Cardiac septum (tissue), 1 donor: ENCODE data around the gene AGL. TPM values are rescaled to one million over a fixed set of nuclear protein-coding genes. Genes with fewer than 3 reads are reported as not detected.
A peak's percentile ranks its signal among the peaks of the same experiment; 100 is the strongest.
"Not testable (repeated sequence)": the region's sequence is repeated elsewhere in the genome, so short reads cannot be mapped to it uniquely, and the experiment has no call there.

Experiments used
- DNase-seq: peaks from one replicate; pipeline ENCODE4 v3.0.0-alpha.2; 2020; ENCODE audit warnings: low spot score
- intact Hi-C: fragments of 100-400 bp; cut with DNase I; formaldehyde crosslinking; loops from one replicate; pipeline ENCODE4 v1.14.0; 2022
- long read RNA-seq: library from polyadenylated mRNA; unstranded; transcript quantifications from one replicate; pipeline ENCODE4 v2.0.0, GENCODE V29; 2021
- total RNA-seq: library from RNA; stranded (reverse); fragmentation: NEBNext Ultra II Directional; extraction: Animal tissue kit (Norgen Biotek cat#: 25700); gene quantifications from one replicate; pipeline ENCODE4 v1.2.1, GENCODE V29; 2021
- donor health status: DM: no; HTN: no; CAD: no.

AGL gene
- total RNA-seq = 39.5 TPM
- long read RNA-seq, full-length matches to known transcripts = 10 of 36 reads
- long read RNA-seq, partial matches to known transcripts = 21 of 36 reads
- long read RNA-seq, other reads (novel, unspliced or antisense) = 5 of 36 reads

DNA sequence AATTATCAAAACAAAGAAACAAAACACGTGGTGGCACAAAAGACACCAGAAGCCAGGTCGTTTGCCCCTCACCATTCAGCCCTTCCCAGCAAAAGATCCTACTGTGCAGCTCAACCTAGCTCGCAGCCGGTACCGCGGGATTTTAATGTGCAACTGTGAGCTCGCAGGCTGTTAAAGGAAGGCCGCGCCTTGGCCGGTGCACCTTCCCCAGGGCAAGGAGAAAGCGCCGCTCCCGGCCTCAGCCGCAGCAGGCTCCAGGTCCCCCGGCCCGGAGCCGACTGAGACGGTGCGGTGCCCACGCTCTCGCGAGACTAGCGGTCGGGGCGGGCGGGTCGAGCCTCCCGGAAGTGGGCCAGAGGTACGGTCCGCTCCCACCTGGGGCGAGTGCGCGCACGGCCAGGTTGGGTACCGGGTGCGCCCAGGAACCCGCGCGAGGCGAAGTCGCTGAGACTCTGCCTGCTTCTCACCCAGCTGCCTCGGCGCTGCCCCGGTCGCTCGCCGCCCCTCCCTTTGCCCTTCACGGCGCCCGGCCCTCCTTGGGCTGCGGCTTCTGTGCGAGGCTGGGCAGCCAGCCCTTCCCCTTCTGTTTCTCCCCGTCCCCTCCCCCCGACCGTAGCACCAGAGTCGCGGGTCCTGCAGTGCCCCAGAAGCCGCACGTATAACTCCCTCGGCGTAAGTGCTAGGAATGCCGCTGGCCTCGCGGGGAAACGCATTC lies at the start of gene AGL:
Gene AGL, plus strand, starts transcription at position 618 of the 715 bp plus-strand sequence. CDS start 682 bp downstream, outside the sequence.
- DNase-seq = peak; percentile 93
- intact Hi-C loops = no loop called here

DNA sequence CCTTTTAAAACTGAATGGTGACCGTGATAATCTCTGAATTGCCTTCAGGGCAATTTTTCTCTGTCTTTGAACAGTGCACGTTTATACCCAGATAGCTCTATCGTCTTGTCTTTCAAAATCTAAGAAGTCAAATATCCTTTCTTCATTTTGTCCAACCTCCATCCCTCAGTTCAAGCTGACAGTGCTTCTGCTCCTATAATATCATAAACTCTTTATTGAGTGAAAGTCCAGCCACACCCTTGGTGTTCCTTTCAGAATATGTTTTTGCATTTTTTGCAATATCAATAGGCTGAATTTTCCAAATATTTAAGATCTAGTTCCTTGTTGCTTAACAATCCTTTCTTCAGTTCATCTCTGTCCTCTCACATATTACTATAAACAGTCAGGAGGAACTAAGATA lies 48.6 kb upstream of the AGL start:
- DNase-seq = no peak
- intact Hi-C loops = no loop called here

DNA sequence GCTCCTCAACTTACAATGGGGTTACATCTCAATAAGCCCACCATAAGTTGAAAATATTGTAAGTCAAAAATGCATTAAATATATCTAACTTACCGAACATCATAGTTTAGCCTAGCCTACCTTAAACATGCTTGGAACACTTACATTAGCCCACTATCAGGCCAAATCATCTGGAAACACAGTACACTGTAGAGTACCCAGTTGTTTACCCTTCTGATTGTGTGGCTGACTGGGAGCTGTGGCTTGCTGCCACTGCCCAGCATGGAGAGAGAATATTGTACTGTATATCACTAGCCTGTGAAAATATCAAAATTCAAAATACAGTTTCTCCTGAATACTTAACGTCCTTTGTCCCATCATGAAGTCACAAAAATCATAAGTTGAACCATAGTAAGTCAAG lies 43.3 kb upstream of the AGL start:
- intact Hi-C loops = no loop called here
- no peak for DNase-seq

DNA sequence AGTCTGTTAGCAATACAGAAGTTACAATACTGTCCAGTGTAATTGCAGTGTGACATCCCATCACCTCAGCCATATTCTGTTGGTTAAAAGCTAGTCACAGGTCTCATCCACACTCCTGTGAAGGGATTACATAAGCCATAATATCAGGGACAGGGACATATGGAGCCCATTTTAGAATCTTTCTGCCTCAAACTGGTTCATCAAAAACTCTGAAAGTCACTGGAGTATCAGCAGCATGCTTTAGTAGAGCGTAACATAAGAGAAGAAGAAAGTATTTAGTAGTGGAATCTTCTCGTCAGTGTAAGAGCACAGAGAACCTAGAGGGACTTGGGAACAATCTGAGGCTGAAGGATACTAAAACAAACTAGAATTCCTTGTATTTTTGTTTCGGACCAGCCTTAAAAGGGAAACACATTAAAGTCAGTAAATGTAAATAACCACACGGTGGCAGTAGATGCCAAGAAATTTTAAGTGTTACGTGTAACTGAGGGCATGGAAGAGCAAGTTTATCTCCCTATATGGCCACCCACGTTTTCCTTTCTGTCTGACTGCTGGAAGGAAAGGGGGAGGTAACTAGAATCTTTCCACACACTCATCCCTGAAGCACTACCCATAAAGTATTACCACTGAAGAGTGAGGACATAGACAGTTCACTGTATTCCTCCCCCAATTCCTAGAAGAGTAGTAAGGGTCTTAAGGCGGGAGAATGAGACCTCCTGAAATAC lies 41.6 kb upstream of the AGL start:
- intact Hi-C loops = loop anchor here (2.0 kb wide), 2 partner anchors 652 to 1058 kb away; no protein-coding TSS in a partner anchor
- DNase-seq = no peak

DNA sequence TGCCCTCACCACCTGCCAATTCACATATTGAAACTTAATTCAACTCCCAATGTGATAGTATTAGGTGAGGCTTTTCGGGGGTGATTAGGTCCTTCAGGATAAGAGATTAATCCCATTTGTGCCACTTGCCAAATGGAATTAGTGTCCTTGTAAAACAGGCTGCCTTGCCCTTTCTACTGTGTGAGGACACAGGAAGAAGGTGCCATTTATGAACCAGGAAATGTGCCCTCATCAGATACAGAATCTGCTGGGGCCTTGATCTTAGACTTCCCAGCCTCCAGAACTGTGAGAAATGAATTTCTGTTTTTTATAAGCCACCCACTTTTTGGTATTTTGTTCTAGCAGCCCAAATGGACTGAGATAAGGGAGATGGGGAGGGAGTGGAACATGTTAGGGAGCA lies 39.1 kb upstream of the AGL start:
- DNase-seq = no peak
- intact Hi-C loops = no loop called here

DNA sequence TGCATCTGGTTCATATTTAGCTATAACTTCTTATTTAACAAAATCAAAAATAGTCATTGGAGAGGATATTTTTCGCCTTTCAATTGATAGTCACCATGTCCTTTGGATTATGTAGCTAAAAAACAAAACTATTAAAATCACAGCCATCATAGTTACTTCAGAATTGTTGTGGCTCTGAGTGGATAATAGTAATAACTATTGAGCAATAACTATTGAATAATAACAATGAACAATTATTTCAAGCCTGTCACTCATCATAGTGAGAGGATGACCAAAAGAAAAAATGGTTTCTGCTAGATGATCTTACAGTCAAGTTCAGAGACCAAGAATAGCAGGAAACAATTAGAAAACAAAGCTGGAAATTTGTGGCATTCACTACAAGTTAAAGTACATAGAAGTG lies 38.4 kb upstream of the AGL start:
- intact Hi-C loops = no loop called here
- DNase-seq = no peak

DNA sequence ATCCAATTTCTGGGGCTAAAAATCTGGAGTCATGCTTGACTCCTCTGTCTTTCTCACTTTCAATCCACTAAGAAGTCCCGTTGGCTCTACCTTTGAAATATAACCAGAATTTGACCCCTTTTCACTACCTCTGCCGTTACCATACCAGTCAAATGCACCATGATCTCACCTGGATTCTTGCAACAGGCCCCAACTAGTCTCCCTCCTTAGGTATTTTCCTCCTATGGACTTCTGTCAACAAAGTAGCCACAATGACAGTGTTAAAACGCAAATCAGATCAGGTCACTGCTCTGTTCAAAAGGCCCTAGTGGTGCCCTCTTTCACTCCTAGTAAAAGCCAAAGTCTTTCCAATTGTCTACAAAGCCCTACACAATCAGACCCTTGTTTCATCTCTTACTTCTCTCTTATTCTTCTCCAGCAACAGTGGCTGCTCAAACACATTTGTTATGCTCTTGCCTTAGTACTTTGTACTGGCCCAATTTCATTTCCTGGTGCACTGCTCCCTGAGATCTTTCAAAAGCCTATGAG lies 35.7 kb upstream of the AGL start:
- intact Hi-C loops = no loop called here
- no peak for DNase-seq

DNA sequence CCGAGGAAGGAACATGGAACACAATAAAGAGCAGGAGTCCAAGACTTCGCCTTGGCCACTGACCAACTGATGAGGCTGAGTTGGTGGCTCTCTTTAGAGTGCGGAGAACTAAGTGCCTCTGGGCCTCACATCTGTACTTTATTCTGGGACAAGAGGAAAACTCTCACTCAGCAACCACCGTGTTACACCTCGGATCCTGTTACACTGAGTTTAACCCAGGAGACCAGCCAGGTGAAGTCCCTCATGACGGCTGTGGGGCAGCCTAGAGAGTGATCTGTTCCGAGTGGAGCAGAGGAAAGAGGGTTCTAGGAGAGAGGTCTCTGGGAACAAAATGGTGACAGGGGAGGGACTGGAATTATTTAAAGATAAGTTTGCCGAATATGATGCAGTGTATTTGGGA lies 33.5 kb upstream of the AGL start:
- DNase-seq = no peak
- intact Hi-C loops = no loop called here

DNA sequence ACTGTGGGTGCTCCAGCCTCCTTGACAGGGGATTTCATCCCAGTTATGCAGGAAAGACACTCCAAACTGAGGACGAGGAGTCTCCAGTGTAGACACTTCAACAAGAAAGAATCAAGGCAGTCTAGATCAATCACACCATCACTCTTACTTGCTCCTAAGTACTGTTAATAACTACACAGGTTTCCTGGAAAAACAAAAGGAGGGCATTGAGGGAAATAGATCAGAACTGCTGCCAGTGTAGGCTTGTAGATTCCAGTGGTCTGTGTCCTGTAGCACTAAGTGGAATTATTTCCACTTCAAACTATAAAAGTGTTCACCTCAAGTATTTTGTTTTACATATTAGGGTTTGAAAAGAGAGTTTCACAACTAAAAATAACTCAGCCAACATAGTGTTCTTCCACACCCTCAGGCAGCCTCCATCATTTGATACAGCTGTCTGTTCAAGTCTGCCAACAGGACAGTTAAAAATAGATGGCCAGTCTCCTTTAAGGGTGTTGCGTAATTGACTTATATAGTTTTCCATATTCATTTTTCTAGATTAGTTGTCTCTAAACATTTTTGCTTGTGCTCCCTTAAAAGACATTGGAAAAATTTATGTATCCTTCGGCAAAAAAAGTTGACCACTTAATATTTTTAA lies 32.0 kb upstream of the AGL start:
- intact Hi-C loops = no loop called here
- no peak for DNase-seq

DNA sequence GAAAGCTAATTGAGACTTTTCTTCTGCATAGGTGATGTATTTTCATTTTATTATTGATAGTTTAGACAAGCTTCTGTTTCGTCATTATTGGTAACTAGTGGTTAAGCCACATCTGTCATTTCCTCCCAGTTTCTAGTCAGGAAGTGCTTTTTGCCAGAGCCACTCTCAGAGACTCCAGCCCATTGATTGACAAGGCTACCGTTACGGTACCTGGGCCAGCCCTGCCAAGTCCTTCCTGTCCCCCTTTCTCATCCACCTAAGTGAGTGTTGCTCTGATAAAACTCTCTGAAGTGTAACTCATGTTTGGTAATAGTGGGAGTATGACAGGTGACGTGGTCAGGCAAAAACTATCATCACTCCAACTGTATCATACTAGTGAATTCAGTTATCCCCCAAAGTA lies 29.6 kb upstream of the AGL start:
- intact Hi-C loops = no loop called here
- no peak for DNase-seq

DNA sequence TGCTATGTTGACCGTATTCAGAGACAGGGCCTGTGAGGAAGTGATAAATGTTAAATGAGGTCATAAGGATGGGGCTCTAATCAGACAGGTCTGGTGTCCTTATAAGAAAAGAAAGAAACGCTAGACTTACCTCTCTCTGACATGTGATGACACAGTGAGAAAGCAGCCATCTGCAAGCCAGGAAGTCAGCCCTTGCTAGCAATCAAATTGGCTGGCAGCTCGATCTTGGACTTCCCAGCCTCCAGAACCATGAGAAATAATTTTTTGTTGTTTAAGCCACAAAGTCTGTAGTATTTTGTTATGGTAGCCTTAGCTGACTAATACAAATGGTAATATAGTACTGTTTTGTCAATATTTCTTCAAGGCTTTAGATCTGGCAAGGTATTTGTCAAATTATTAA lies 25.1 kb upstream of the AGL start:
- no peak for DNase-seq
- intact Hi-C loops = no loop called here

DNA sequence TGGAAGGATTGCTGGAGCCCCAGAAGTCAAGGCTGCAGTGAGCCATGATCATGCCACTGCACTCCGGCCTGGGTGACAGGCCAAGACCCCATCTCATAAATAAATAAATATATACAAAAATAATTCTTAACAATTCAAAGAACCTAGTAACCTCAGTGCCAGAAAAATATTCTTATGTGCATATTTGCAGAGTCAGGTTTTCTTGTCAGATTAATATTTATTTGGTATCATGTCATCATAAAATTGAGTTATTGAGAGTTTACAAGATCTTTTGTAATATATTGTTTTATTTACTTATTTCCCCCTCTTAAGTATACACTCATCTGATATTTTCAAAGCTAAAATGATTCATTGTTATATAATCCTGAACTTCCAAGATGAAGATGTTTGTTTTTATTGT lies 24.5 kb upstream of the AGL start:
- DNase-seq = no peak
- intact Hi-C loops = no loop called here

DNA sequence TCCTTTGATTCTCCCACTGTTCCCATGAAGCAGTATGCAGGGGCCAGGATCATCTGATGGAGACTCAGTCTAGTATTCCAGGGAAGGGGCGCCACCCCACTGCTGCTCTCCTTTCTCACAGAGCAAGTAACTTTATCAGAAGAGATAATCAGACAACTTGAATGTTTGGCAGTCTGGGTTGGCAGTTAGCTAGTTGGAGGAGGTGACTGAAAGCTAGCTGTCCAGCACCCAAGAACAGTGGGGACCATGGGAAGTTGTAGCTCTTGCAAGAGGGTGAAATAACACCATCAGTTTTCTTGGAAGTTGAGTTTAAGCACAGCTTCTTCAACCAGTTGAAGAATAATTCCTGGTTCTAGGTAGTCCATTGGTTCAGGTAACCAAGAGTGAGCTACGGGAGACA lies 22.2 kb upstream of the AGL start:
- no peak for DNase-seq
- intact Hi-C loops = no loop called here

DNA sequence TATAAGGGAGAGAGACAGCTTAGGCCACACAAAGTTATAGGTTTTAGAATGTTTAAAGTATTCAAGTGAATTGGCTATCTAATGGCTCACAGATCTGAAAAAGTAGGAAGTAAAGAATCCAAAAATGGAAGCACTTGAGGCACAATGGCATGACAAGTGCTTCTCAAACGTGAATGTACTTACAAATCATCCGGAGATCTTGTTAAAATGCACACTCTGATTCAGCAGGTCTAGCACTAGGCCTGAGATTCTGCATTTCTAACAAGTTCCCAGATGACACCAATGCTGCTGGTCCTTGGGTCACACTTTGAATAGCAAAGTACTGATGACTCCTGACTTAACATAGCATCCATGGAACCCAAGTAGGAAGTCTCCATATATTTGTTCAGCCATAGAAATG lies 20.9 kb upstream of the AGL start:
- intact Hi-C loops = no loop called here
- DNase-seq = no peak

DNA sequence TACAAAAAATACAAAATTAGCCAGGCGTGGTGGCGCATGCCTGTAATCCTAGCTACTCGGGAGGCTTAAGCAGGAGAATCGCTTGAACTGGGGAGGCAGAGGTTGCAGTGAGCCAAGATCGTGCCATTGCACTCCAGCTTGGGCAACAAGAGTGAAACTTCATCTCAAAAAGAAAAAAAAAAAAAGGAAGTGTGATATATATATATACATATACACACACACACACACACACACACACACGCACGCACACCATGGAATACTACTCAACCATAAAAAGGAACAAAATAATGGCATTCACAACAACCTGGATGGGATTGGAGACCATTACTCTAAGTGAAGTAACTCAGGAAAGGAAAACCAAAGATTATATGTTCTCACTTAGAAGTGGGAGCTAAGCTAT lies 16.2 kb upstream of the AGL start:
- DNase-seq, intact Hi-C loops: not testable (repeated sequence)

DNA sequence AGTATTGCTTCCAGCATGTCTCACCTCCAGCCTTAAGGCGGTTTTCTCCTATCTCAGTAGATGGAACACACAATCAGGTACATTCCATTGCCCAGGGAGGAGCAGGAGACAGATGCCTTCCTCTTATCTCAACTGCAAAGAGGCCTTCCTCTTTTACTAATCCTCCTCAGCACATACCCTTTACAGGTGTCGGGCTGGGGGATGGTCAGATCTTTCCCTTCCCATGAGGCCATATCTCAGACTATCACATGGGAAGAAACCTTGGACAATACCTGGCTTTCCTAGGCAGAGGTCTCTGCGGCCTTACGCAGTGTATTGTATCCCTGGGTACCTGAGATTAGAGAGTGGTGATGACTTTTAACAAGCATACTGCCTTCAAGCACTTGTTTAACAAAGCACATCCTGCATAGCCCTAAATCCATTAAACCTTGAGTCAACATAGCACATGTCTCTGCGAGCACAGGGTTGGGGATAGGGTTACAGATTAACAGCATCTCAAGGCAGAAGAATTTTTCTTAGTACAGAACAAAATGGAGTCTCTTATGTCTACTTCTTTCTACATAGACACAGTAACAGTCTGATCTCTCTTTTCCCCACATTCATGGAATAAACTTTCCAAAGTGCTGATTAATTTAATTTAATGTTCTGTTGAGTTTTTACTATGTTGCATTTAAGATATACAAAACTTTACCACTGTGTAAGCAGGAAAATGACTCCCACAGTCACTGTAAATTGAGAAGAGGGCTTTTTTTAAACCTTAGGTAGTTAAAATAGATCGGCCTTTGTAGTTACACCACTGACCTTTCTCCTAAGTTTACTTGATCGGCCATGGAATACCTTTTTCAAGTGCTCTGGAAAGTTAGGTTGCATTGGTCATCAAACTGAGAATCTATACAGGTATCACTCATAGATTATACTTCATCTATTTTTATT lies 13.7 kb upstream of the AGL start:
- intact Hi-C loops, DNase-seq: not testable (repeated sequence)

DNA sequence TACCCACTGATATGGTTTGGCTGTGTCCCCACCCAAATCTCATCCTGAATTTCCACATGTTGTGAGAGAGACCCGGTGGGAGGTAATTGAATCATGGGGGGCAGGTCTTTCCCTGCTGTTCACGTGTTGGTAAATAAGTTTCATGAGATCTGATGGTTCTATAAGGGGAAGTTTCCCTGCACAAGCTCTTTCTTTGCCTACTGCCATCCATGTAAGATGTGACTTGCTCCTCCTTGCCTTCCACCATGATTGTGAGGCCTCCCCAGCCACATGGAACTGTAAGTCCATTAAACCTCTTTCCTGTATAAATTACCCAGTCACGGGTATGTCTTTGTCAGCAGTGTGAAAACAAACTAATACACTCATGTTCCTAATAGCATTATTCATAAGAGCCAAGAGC lies 9.8 kb upstream of the AGL start:
- intact Hi-C loops, DNase-seq: not testable (repeated sequence)

DNA sequence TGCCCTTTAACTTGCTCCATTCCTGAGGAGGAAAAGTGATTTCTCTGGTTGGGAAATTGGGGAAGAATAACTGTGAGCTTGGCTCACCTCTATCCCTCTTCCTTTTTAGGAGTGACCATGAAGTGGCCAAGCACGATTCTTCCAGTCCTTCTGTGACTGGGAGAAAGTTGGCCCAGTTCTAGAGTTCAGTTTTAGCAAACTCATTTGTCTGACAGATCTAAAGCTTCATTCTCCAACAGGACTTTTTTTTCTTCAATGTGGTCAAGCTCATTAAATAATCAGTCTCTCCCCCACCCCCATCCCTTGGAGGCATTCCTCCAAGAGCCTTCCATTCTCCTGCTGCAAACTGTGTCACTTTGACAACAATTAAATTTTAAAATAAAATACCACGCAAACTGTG lies 6.4 kb upstream of the AGL start:
- intact Hi-C loops = no loop called here
- no peak for DNase-seq

DNA sequence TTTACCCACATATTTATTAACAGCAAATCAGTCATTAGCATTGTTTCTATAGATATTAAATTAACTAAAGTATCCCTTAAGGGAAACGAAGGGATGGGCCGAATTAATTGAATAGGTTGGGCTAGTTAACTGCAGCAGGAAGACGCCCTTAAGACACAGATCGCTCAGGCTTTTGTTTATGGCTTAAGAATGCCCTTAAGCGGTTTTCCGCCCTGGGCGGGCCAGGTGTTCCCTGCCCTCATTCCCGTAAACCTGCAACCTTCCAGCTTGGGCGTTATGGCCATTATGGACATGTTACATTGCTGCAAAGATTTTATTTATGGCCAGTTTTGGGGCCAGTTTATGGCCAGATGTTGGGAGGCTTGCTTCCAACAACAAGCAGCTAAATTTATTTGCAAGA lies 5.0 kb upstream of the AGL start:
- DNase-seq, intact Hi-C loops: not testable (repeated sequence)
